ENCODE measurements around the gene HBG2.

The HBG2 gene

DNA sequence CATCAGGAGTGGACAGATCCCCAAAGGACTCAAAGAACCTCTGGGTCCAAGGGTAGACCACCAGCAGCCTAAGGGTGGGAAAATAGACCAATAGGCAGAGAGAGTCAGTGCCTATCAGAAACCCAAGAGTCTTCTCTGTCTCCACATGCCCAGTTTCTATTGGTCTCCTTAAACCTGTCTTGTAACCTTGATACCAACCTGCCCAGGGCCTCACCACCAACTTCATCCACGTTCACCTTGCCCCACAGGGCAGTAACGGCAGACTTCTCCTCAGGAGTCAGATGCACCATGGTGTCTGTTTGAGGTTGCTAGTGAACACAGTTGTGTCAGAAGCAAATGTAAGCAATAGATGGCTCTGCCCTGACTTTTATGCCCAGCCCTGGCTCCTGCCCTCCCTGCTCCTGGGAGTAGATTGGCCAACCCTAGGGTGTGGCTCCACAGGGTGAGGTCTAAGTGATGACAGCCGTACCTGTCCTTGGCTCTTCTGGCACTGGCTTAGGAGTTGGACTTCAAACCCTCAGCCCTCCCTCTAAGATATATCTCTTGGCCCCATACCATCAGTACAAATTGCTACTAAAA, 27.8 kb downstream of the HBG2 start, which contains the start of gene HBB:
Gene HBB (minus strand): TSS at position 340 of the 579 bp plus-strand sequence. CDS start 50 bp downstream, at position 290.
- DNase-seq, result no peak

- no peak for DNase-seq
Measured at GRCh38 chr11:5225480-5225871, 29.1 kb downstream of the HBG2 start.

DNA sequence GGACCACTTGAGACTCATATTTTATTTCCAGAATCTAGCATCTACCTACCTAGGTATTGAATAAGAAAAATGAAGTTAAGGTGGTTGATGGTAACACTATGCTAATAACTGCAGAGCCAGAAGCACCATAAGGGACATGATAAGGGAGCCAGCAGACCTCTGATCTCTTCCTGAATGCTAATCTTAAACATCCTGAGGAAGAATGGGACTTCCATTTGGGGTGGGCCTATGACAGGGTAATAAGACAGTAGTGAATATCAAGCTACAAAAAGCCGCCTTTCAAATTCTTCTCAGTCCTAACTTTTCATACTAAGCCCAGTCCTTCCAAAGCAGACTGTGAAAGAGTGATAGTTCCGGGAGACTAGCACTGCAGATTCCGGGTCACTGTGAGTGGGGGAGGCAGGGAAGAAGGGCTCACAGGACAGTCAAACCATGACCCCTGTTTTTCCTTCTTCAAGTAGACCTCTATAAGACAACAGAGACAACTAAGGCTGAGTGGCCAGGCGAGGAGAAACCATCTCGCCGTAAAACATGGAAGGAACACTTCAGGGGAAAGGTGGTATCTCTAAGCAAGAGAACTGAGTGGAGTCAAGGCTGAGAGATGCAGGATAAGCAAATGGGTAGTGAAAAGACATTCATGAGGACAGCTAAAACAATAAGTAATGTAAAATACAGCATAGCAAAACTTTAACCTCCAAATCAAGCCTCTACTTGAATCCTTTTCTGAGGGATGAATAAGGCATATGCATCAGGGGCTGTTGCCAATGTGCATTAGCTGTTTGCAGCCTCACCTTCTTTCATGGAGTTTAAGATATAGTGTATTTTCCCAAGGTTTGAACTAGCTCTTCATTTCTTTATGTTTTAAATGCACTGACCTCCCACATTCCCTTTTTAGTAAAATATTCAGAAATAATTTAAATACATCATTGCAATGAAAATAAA, 29.8 kb downstream of the HBG2 start:
- DNase-seq, result no peak

DNA sequence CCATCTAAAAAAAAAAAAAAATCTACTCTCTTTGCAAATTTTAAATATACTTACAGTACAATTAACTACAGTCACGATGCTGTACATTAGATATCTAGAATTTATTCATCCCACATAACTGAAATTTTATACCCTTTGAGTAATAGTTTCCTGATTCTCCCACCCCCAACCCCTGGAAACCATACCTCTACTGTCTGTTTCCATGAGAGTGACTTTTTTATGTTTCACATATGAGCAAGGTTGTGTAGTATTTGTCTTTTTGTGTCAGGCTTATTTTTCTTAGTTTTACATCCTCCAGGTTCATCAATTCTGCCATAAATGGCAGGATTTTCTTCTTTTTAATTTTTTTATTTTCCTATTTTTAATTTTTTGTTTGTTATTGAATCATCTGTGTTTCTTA, 30.9 kb downstream of the HBG2 start:
- DNase-seq, result no peak

GRCh38 chr11:5223146-5223545, 31.4 kb downstream of the HBG2 start:
- DNase-seq, result no peak

DNA sequence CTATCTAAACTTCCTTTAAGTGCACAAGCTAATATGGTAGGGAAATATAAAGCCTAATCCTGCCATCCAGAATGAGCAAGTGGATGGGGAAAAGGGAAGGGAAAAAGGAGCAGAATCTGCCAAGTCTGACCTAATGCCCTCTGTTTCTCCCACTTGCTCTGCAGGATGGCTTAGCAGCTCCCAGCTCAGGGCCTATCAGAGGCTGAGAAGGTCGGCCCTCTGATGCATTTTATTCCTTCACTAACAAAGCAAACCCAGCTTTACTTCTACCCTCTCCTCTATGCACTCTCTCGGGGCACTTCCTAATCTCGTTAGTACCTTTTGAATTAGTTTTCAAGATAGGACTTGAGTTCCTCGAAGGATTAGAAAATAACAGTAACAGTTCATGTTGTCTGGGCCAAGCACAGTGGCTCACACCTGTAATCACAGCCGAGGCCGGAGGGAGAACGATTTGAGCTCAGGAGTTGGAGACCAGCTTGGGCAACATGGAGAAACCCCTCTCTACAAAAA, 44.1 kb downstream of the HBG2 start:
- DNase-seq, result no peak

DNA sequence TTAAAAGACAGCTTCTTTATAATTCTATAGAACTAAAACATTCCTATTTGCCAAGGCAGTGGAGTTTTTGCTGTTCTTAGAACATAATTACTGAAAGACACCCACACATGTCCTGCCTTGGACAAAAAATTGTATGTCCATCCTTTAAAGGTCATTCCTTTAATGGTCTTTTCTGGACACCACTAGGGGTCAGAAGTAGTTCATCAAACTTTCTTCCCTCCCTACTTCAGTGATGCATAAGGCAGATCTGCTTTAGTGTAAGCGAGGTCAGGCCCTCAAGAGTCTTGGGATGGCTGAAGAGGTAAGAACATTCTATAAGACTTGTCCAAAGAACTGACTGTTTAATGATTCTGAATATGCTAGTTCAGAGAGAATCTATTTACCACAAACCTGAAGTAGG, 49.8 kb downstream of the HBG2 start:
- no peak for DNase-seq

DNA sequence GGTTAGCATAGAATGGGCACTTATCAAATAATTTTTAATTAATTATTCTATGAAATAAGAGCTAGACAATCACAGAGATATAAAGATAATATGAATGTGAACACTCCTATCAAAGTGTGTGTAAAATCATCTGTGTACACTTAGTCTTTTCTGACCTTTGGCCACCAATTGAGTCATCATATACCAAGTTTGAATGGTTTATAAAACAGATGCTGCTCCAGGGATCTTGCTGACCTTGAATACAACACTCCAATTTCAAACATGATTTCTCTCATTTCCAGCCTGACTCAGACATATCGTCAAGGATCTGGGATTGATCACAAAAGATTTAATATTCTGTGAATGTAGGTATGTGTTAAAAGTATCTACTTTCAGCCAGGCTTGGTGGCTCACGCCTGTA, 51.2 kb downstream of the HBG2 start:
- DNase-seq, result no peak

Data from CD4-positive, alpha-beta T cell treated with Interleukin-21 for 1 hour (primary cell).